Glutamatergic neuron (in vitro differentiated cells): ENCODE results near the gene FGD5. TPM values are rescaled to one million over a fixed set of nuclear protein-coding genes. Genes with fewer than 3 reads are reported as not detected.

Source experiments
- DNase-seq: peaks from one replicate; pipeline ENCODE4 v3.0.0; 2022
- H3K27ac Mint-ChIP-seq: one replicate; pipeline ENCODE4 v1.8.0; 2020; ENCODE audit warnings: mild to moderate bottlenecking, mixed read lengths, inconsistent platforms; ENCODE audit not compliant: unreplicated experiment
- H3K27me3 Mint-ChIP-seq: one replicate; pipeline ENCODE4 v1.8.0; 2020; ENCODE audit warnings: mild to moderate bottlenecking, moderate library complexity, mixed read lengths, inconsistent platforms; ENCODE audit not compliant: unreplicated experiment
- H3K36me3 Mint-ChIP-seq: one replicate; pipeline ENCODE4 v1.8.0; 2020; ENCODE audit warnings: mild to moderate bottlenecking, mixed read lengths, inconsistent platforms; ENCODE audit not compliant: unreplicated experiment
- H3K4me1 Mint-ChIP-seq: one replicate; pipeline ENCODE4 v1.8.0; 2020; ENCODE audit warnings: mild to moderate bottlenecking, low read depth, mixed read lengths, inconsistent platforms; ENCODE audit not compliant: unreplicated experiment
- H3K4me3 Mint-ChIP-seq: one replicate; pipeline ENCODE4 v1.8.0; 2020; ENCODE audit warnings: mild to moderate bottlenecking, mixed read lengths, inconsistent platforms; ENCODE audit not compliant: unreplicated experiment
- H3K9me3 Mint-ChIP-seq: one replicate; pipeline ENCODE4 v1.8.0; 2020; ENCODE audit warnings: mild to moderate bottlenecking, moderate library complexity, mixed read lengths, inconsistent platforms; ENCODE audit not compliant: unreplicated experiment
- CTCF ChIP-seq: fragments of 200-600 bp; sonication (generic); IDR thresholded peaks from one replicate; pipeline ENCODE4 v1.5.0; 2021; ENCODE audit not compliant: partially characterized antibody, unreplicated experiment
- total RNA-seq: library from RNA; stranded (reverse); fragmentation: NEBNext Ultra II Directional; extraction: Animal tissue kit (Norgen Biotek cat#: 25700); gene quantifications from one replicate; pipeline ENCODE4 v1.2.1, GENCODE V29; 2021; ENCODE audit not compliant: unreplicated experiment

The FGD5 gene
- total RNA-seq, 1 donor from 2014 or later: 3.1 TPM

- Mint-ChIP-seq H3K4me1 (peaks cover 4% of the 10 kb centered on the region), H3K4me3 (no peak overlapping the region), H3K9me3 (peaks cover 4% of the 10 kb centered on the region), H3K27me3 (peaks cover 1% of the 10 kb centered on the region), H3K27ac (no peak overlapping the region), H3K36me3 (no peaks in the 10 kb centered on the region)
- no peak for TF ChIP-seq CTCF
- no peak for DNase-seq
Measured at GRCh38 chr3:14911651-14912050, 92.9 kb downstream of the FGD5 start.

- no peak overlapping the region for H3K27ac Mint-ChIP-seq
- H3K9me3 Mint-ChIP-seq: peaks cover 4% of the 10 kb centered on the region
- no peak overlapping the region for H3K4me3 Mint-ChIP-seq
- H3K36me3 Mint-ChIP-seq: no peaks in the 10 kb centered on the region
- TF ChIP-seq CTCF: no peak
- DNase-seq: no peak
- H3K4me1 Mint-ChIP-seq: peaks cover 4% of the 10 kb centered on the region
- H3K27me3 Mint-ChIP-seq: peaks cover 1% of the 10 kb centered on the region
Measured at GRCh38 chr3:14913071-14913925, 94.5 kb downstream of the FGD5 start.

- Mint-ChIP-seq H3K4me3 (no peak overlapping the region), H3K9me3 (peaks cover 4% of the 10 kb centered on the region), H3K27me3 (peaks cover 1% of the 10 kb centered on the region), H3K4me1 (peaks cover 4% of the 10 kb centered on the region), H3K36me3 (no peaks in the 10 kb centered on the region), H3K27ac (no peak overlapping the region)
- peak; percentile 68 for TF ChIP-seq CTCF
- DNase-seq: peak; percentile 71
Measured at GRCh38 chr3:14913926-14914778, 95.4 kb downstream of the FGD5 start.

GRCh38 chr3:14914779-14915117, 96.0 kb downstream of the FGD5 start:
- Mint-ChIP-seq H3K9me3 (peaks cover 4% of the 10 kb centered on the region), H3K4me1 (peaks cover 4% of the 10 kb centered on the region), H3K4me3 (no peak overlapping the region), H3K27me3 (peaks cover 1% of the 10 kb centered on the region), H3K36me3 (no peaks in the 10 kb centered on the region), H3K27ac (no peak overlapping the region)
- no peak for TF ChIP-seq CTCF
- DNase-seq: no peak

GRCh38 chr3:14915636-14916222, 97.0 kb downstream of the FGD5 start:
- peaks cover 4% of the 10 kb centered on the region for H3K4me1 Mint-ChIP-seq
- peaks cover 4% of the 10 kb centered on the region for H3K9me3 Mint-ChIP-seq
- no peak for TF ChIP-seq CTCF
- peaks cover 1% of the 10 kb centered on the region for H3K27me3 Mint-ChIP-seq
- H3K4me3 Mint-ChIP-seq: no peak overlapping the region
- no peaks in the 10 kb centered on the region for H3K36me3 Mint-ChIP-seq
- H3K27ac Mint-ChIP-seq: no peak overlapping the region
- no peak for DNase-seq
